ENCODE results near the gene PRSS57. TPM values are rescaled to one million over a fixed set of nuclear protein-coding genes. Genes with fewer than 3 reads are reported as not detected.
A peak's percentile ranks its signal among the peaks of the same experiment; 100 is the strongest.

The PRSS57 gene
- total and polyA plus RNA-seq, 2 of the 4 experiments (the other 2 are of a cell fraction): not detected

GRCh38 chr19:676007-676338 is 19.3 kb downstream of the PRSS57 start:
- Histone ChIP-seq H3K4ac (ENCODE audit: low read depth, low read length) (peak overlapping the region; percentile 46), H3K18ac (ENCODE audit: low read depth, low read length) (no peak overlapping the region), H2BK20ac (ENCODE audit: low read depth, low read length) (peak overlapping the region; percentile 33; the same call in 1 of the 2 replicates), H4K20me1 (ENCODE audit: insufficient read depth, low read length) (peaks cover 12% of the 10 kb centered on the region), H2AK5ac (ENCODE audit: low read depth, low read length) (peak overlapping the region; percentile 51), H2AK9ac (replicated peaks; ENCODE audit: low read depth, low read length, poor library complexity) (peak overlapping the region; percentile 96), H3K56ac (ENCODE audit: extremely low read depth, insufficient read depth, low read length) (no peak overlapping the region), H3K79me1 (ENCODE audit: low read depth in 1 of 2, low read length in 2 of 2) (peaks cover 13 to 37% of the 10 kb centered on the region in 2 experiments; a peak in 3 of 4 replicates), H3K4me2 (ENCODE audit: low read depth, low read length) (peak overlapping the region; percentile 66), H3K9me1 (ENCODE audit: insufficient read depth, low read length) (peaks cover 8% of the 10 kb centered on the region; the same call in 1 of the 2 replicates), H3K4me1 (ENCODE audit: control insufficient read depth, insufficient read depth, low read length) (peaks cover 22% of the 10 kb centered on the region), H4K5ac (ENCODE audit: low read depth, low read length) (peak overlapping the region; percentile 47), H3K4me3 (ENCODE audit: insufficient read depth, low read depth, low read length) (peak overlapping the region; percentile 81), H3K27me3 (ENCODE audit: control insufficient read depth, insufficient read depth, low read length) (no peaks in the 10 kb centered on the region), H4K91ac (ENCODE audit: insufficient read depth, low read depth, low read length) (peak overlapping the region; percentile 47; the same call in 1 of the 2 replicates), H3K9ac (ENCODE audit: low read depth, low read length) (peak overlapping the region; percentile 18; the same call in 1 of the 2 replicates), H3K36me3 (ENCODE audit: control insufficient read depth, insufficient read depth, low read length) (no peaks in the 10 kb centered on the region), H2BK120ac (ENCODE audit: low read depth, low read length) (peak overlapping the region; percentile 36), H2BK5ac (ENCODE audit: low read depth, low read length, poor library complexity, severe bottlenecking) (no peak overlapping the region), H3K23ac (ENCODE audit: low read depth, low read length) (no peak overlapping the region), H3K14ac (replicated peaks; ENCODE audit: low read depth, low read length) (peak overlapping the region; percentile 44), H3K9me3 (ENCODE audit: control insufficient read depth, insufficient read depth, low read length) (no peaks in the 10 kb centered on the region), H4K8ac (ENCODE audit: low read depth in 2 of 2, low read length in 2 of 2) (peak overlapping the region; percentile 61 to 90; a peak in 3 of 4 replicates), H3K27ac (ENCODE audit: insufficient read depth, low read length) (no peak overlapping the region; the same call in 1 of the 2 replicates), H2AFZ (replicated peaks; ENCODE audit: low read length, poor library complexity) (peak overlapping the region; percentile 92), H2BK15ac (ENCODE audit: low read depth, low read length) (peak overlapping the region; percentile 31; the same call in 1 of the 3 replicates)
- intact Hi-C loops (cut with micrococcal nuclease) (no loop called here), dilution Hi-C loops (cut with HindIII; ENCODE audit: low sequenced_read_pairs, unreplicated experiment) (no loop called here), in situ Hi-C loops (cut with MboI; ENCODE audit: low sequenced_read_pairs) (no loop called here)
- DNase-seq (no peak), ATAC-seq (ENCODE audit: low read depth) (no peak)
- POLR2A ChIA-PET (ENCODE audit: unreplicated experiment): no interaction called here
- CTCF ChIA-PET: no interaction called here
- TF ChIP-seq FOS (IDR thresholded peaks at IDR 0.05; ENCODE audit: low read depth, low read length): no peak
- no peak for TF ChIP-seq MAZ (IDR thresholded peaks at IDR 0.05; ENCODE audit: borderline replicate concordance, low read depth, low read length)
- TF ChIP-seq CTCF (conservative IDR thresholded peaks at IDR 0.05; ENCODE audit: low read depth, low read length): no peak
- no peak for TF ChIP-seq MAFK (IDR thresholded peaks at IDR 0.05; ENCODE audit: low read depth, low read length)
- no peak for TF ChIP-seq SMC3 (IDR thresholded peaks at IDR 0.05; ENCODE audit: low read depth, low read length)
- TF ChIP-seq RAD21 (IDR thresholded peaks at IDR 0.05; ENCODE audit: low read length): no peak
- WGBS, 2 experiments (ENCODE audit: extremely low coverage in 2 of 2, insufficient read length in 1 of 2): 6% methylated on average over 16 of the region's 31 CpGs; no CpG with 5 or more reads in 1 of the 2 experiments
- no TSS peak for BruUV-seq (replicated peaks)

Measured in IMR-90 (cell line).